GM19351 (cell line): ENCODE data around the gene C1QL4.
"Not testable (repeated sequence)": the region's sequence is repeated elsewhere in the genome, so short reads cannot be mapped to it uniquely, and the experiment has no call there.

ENCODE experiments used
- ATAC-seq: cut with Tn5 transposase; IDR thresholded peaks from one replicate; pipeline ENCODE4 v1.9.1; 2021; ENCODE audit warnings: mild to moderate bottlenecking, moderate library complexity; ENCODE audit not compliant: unreplicated experiment

Gene C1QL4

DNA sequence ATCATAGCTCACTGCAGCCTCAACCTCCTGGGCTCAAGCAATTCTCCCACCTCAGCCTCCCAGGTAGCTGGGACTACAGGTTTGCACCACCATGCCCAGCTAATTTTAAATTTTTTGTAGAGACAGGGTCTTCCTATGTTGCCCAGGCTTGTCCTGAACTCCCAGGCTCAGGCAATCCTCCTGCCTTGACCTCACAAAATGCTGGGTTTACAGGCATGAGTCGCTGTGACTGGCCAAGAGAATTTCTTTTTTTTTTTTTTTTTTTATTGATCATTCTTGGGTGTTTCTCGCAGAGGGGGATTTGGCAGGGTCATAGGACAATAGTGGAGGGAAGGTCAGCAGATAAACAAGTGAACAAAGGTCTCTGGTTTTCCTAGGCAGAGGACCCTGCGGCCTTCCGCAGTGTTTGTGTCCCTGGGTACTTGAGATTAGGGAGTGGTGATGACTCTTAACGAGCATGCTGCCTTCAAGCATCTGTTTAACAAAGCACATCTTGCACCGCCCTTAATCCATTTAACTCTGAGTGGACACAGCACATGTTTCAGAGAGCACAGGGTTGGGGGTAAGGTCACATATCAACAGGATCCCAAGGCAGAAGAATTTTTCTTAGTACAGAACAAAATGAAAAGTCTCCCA, 54.1 kb downstream of the C1QL4 start:
- not testable (repeated sequence) for ATAC-seq
